GM12878 (cell line): ENCODE measurements around the gene LKAAEAR1. TPM values are rescaled to one million over a fixed set of nuclear protein-coding genes. Genes with fewer than 3 reads are reported as not detected.

Experiments used
- ATAC-seq: fragments of 200-7000 bp; cut with Tn5 transposase; 3 replicates; pipeline ENCODE4 v1.9.1; 2020; ENCODE audit warnings: mild to moderate bottlenecking, moderate library complexity
- BruUV-seq: library from RNA; stranded (reverse); fragments of 400-500 nt; replicated peaks from 2 replicates; lab custom pipeline; 2021; lab: Mats Ljungman, UMichigan
- CTCF ChIA-PET: fragments of 300-600 bp; sonication (Branson Sonifier 250); formaldehyde crosslinking; extraction: SDS; loops from one replicate; lab custom pipeline; 2021; ENCODE audit warnings: inconsistent platforms; lab: Yijun Ruan, JAX
- POLR2A ChIA-PET: fragments of 350-600 bp; formaldehyde crosslinking; extraction: SDS; loops from one replicate; lab custom pipeline; 2021; ENCODE audit warnings: inconsistent platforms; lab: Charles Lee
- RAD21 ChIA-PET: fragments of 300-600 bp; sonication (Branson Sonifier 250); formaldehyde crosslinking; loops from one replicate; lab custom pipeline; 2023; ENCODE audit warnings: antibody characterized with exemption; ENCODE audit not compliant: unreplicated experiment; lab: Charles Lee
- SMC1A ChIA-PET: fragments of 300-600 bp; sonication (Branson Sonifier 250); formaldehyde crosslinking; loops from one replicate; lab custom pipeline; 2023; ENCODE audit not compliant: unreplicated experiment, uncharacterized antibody; lab: Charles Lee
- DNase-seq: peaks from one replicate; pipeline ENCODE4 v3.0.0-alpha.2; 2011; ENCODE audit warnings: low read depth, low spot score
- FAIRE-seq: peaks from 3 replicates; lab custom pipeline; 2011; peaks lifted over from hg19 to GRCh38; lab: Jason Lieb, UNC
- H2AFZ ChIP-seq: 2 replicates; pipeline ENCODE4 v1.6.0; 2011; ENCODE audit warnings: low read depth, low read length, control low read depth; ENCODE audit not compliant: control insufficient read depth
- H3K27ac ChIP-seq: 2 replicates; pipeline ENCODE4 v1.5.1; 2011; ENCODE audit warnings: control low read depth; ENCODE audit not compliant: control insufficient read depth, insufficient read depth
- H3K27me3 ChIP-seq, 2 experiments: replicated peaks in 1 of 2; 2 replicates each; pipeline versions ENCODE4 v1.6.0 to v1.6.1; 2011; ENCODE audit warnings: low read length in 1 of 2; ENCODE audit not compliant: control insufficient read depth in 2 of 2, insufficient read depth in 2 of 2
- H3K36me3 ChIP-seq, 2 experiments: 2 replicates each; pipeline ENCODE4 v1.5.1; 2011; ENCODE audit warnings: low read length in 1 of 2; ENCODE audit not compliant: control insufficient read depth in 2 of 2, insufficient read depth in 2 of 2
- H3K4me1 ChIP-seq: 2 replicates; pipeline ENCODE4 v1.6.1; 2011; ENCODE audit warnings: mild to moderate bottlenecking, low read length, moderate library complexity, mixed read lengths; ENCODE audit not compliant: control insufficient read depth, insufficient read depth
- H3K4me2 ChIP-seq: 2 replicates; pipeline ENCODE4 v1.6.0; 2011; ENCODE audit warnings: control low read depth; ENCODE audit not compliant: control insufficient read depth, insufficient read depth
- H3K4me3 ChIP-seq: fragments of 200-600 bp; sonication (generic); 2 replicates; pipeline ENCODE4 v1.5.1; 2016
- H3K79me2 ChIP-seq: 2 replicates; pipeline ENCODE4 v1.6.0; 2011; ENCODE audit warnings: low read length; ENCODE audit not compliant: control insufficient read depth, insufficient read depth
- H3K9ac ChIP-seq: 2 replicates; pipeline ENCODE4 v1.8.0; 2011; ENCODE audit warnings: low read length, control low read depth, mixed read lengths; ENCODE audit not compliant: control insufficient read depth, insufficient read depth
- H3K9me3 ChIP-seq: replicated peaks from 3 replicates; pipeline ENCODE4 v1.5.1; 2011; ENCODE audit warnings: mild to moderate bottlenecking, low read length; ENCODE audit not compliant: control insufficient read depth, insufficient read depth
- H4K20me1 ChIP-seq: 2 replicates; pipeline ENCODE4 v1.6.0; 2011; ENCODE audit not compliant: control insufficient read depth, insufficient read depth
- GATAD2B ChIP-seq: fragments of 450-650 bp; conservative IDR thresholded peaks from 2 replicates; pipeline ENCODE4 v1.6.1; 2017; ENCODE audit warnings: low read depth, mild to moderate bottlenecking, moderate library complexity
- MLLT1 ChIP-seq: fragments of 450-650 bp; IDR thresholded peaks from 2 replicates; pipeline ENCODE4 v1.6.1; 2016; ENCODE audit warnings: mild to moderate bottlenecking
- SMC3 ChIP-seq: IDR thresholded peaks from 2 replicates; pipeline ENCODE4 v1.6.1; 2011; ENCODE audit warnings: low read length, improper control_type of control experiment, borderline replicate concordance
- WGBS: methylation state at CpG from one replicate; pipeline ENCODE4 v1.1.6; 2016; ENCODE audit warnings: low lambda C conversion rate; ENCODE audit not compliant: insufficient replicate concordance, insufficient coverage; ENCODE audit errors: missing lambda C conversion rate; 5-methylcytosine and 5-hydroxymethylcytosine counted together
- in situ Hi-C: fragments of 300-500 bp; cut with MboI; formaldehyde crosslinking; loops from 9 replicates; pipeline ENCODE4 v1.14.3; 2018; ENCODE audit warnings: mixed read lengths
- intact Hi-C: fragments of 100-400 bp; cut with micrococcal nuclease; formaldehyde crosslinking; loops from one replicate; pipeline ENCODE4 v1.14.2; 2022; ENCODE audit not compliant: unreplicated experiment
- polyA plus RNA-seq, 11 experiments: library from polyadenylated mRNA; depleted of rRNA in 4 of 11; unstranded in 6 of 11; stranded (reverse) in 5 of 11; fragments of >200 nt; fragmentation: Nextera tagmentation in 4 of 11; fragmentation: Illumina TruSeq in 1 of 11; extraction: Ambion mirVana in 4 of 11; extraction: Trizol in 1 of 11; gene quantifications; 1 replicate in 1 of 11; 2 replicates in 10 of 11; pipeline versions ENCODE4 v1.2.1 to v1.2.3, GENCODE V29; 2011 to 2016; ENCODE audit warnings: inconsistent platforms in 2 of 11, missing spikeins in 2 of 11, low read depth in 1 of 11
- total RNA-seq, 4 experiments: library from RNA; depleted of rRNA in 3 of 4; stranded (reverse); fragments of >200 nt in 3 of 4; fragmentation: Illumina TruSeq in 1 of 4; extraction: Trizol in 1 of 4; gene quantifications; 2 replicates each; pipeline versions ENCODE4 v1.2.1 to v1.2.3, GENCODE V29; 2013 to 2021

LKAAEAR1 gene
- total and polyA plus RNA-seq, 10 of the 15 experiments (the other 5 are each of a cell fraction or from before 2014, with no cell fraction given) = not detected

GRCh38 chr20:64052987-64053840 is 31.0 kb downstream of the LKAAEAR1 start:
- Histone ChIP-seq H3K4me2 (no peak overlapping the region), H3K36me3 (no peaks in the 10 kb centered on the region), H3K4me1 (peaks cover 43% of the 10 kb centered on the region), H3K9ac (no peak overlapping the region), H3K79me2 (no peaks in the 10 kb centered on the region; the same call in none of the 2 replicates), H3K27ac (no peak overlapping the region), H3K27me3 (peaks cover 4 to 8% of the 10 kb centered on the region in 2 experiments; a peak in 3 of 4 replicates), H3K4me3 (no peak overlapping the region)
- ATAC-seq = no peak
- no peak for DNase-seq
- no peak for FAIRE-seq
- in situ Hi-C loops = no loop called here
- TF ChIP-seq MLLT1 = peak; percentile 72
- no peak for TF ChIP-seq SMC3
- no peak for TF ChIP-seq GATAD2B
- TF ChIP-seq, all 136 proteins: peak for 1
- intact Hi-C loops = loop anchor here (10.0 kb wide), 1 partner anchor 188 kb away; the partner anchor contains the start of genes ABHD16B and TPD52L2
- POLR2A ChIA-PET = interaction anchor here (0.7 to 2.0 kb wide), 3 partner anchors 9 to 15 kb away, joined by 4 to 6 read pairs (median 5); no protein-coding TSS in a partner anchor
- H3K9me3 ChIP-seq = no peaks in the 10 kb centered on the region
- SMC1A ChIA-PET = interaction anchor here (1.1 to 1.8 kb wide), 4 partner anchors 9 to 73 kb away, joined by 3 to 9 read pairs (median 4); partner anchors contain the start of genes PRPF6 and TCEA2
- 72% methylated on average over 26 of the region's 33 CpGs for WGBS
- H4K20me1 ChIP-seq = no peaks in the 10 kb centered on the region
- CTCF ChIA-PET = interaction anchor here (1.0 to 9.2 kb wide), 5 partner anchors 12 to 267 kb away, joined by 3 to 108 read pairs (median 10); partner anchors contain the start of genes PRPF6 and SAMD10
- no TSS peak for BruUV-seq
- no peak overlapping the region for H2AFZ ChIP-seq
- RAD21 ChIA-PET = interaction anchor here (1.3 to 7.1 kb wide), 4 partner anchors 9 to 76 kb away, joined by 3 to 78 read pairs (median 6); no protein-coding TSS in a partner anchor
